ENCODE data around the gene SRPX2.

SRPX2 gene

DNA sequence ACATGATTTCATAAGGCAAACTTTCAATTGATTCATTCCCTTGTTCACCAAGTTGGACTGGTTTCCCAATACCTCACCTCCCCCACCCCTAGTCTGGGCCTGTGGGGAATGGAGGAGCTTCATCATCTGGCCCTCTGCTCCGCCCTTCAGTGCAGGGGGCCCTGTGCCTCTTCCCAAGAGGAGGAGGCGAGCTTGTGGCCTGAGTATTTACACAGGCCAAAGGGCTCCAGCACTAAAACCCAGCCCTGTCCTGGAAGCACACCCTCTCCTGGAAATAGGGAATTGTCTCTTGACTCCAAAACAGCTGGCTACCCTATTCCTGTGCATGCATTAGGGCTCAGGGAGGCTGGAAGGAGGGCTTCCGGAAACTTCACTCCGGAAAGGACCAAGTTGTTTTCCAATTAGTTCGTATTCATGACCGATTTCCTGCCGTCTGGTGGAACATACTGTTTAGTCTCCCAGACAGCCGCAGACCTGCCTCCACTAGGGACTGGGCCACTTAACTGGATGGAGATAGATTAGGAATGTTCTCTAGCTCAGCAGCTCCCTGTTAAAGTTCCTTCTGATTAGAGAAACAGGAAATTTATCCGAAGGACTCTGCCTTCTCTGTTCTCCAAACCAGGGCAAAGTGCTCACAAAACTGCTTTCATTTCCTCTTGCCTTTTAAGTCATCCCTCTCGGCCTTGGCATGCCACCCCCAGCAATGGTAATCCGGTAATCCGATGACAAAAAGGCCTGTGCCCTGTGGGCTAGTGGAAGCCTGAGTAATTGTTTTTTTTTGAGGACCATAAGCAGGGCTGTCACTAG, 5.8 kb downstream of the SRPX2 start:
- DNase-seq (ENCODE audit: low read depth): no peak

DNA sequence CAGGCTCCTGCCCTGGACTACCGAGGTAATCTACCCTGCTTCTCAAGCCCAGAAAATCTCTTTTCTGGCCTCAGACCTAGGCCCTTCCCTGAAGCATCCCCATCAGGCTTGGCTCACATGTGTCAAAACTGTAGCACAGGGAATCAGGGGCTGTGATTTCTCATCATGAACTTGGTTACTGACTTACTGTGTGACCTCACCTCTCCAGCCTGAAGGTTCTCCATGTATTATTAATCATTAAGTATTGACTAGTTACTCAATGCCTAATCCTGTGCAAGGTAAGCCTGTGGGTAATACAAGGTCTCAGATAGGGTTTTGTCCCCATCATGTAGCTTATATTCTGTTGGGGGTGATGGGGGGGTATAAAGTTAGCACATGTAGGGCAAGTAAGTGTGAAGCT, 6.8 kb downstream of the SRPX2 start:
- DNase-seq (ENCODE audit: low read depth): no peak

DNA sequence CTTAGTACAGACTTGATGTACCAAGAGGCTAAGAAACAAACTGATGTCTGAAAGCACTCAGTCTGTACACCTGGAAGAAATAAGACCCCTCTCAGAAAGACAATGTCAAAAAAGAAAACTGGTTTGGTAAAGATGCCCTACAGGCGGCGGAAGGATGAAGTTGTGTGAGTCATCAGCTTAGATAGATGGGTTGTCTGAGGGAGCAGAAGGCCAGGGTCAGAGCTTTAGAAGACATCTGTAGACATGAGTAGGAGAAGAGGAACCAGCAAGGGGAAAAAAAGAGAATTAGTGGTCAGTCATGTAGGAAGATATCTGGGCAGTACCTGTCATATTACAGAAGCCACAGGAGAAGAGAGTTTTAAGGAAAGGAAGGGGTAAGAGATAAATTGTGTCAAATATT, 8.3 kb downstream of the SRPX2 start:
- no peak for DNase-seq (ENCODE audit: low read depth)

DNA sequence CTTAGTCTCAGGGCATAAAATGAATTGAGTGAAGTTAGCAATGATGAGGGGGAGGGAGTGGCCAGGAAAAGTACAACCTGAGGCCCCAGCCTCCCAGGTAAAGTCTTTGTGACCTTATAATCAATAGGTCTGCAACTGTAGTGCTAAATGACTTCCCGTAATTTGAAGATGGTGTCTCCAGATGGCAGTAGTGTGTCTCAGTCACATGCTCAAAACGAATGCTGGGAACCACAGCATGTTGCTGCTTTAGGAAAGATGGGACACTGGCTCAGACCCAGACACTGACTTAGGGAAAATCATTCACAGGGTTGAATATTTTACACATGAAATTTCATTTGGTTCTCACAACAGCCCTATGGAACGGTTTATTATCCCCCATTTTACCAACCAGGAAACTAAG, 10.3 kb downstream of the SRPX2 start:
- no peak for DNase-seq (ENCODE audit: low read depth)

DNA sequence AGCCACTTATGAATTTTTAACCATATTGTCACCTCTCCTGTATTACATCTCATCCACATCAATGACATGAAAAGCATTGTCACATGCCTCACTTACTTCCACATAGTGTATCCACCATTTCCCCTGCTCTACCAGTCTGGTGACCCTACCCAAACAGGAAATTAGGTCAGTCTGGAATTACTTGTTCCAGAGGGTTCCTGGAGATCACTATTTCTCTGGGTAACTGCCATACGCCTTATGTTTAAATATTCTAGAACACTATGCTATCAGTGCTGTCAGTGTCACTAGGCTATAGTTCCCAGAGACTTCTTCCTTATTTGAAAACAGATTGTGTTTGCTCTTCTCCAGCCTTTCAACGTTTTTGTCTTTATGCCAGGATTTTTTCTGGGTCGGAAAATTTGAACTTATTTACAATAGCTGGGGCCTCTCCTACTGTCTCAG, 15.0 kb downstream of the SRPX2 start:
- no peak for DNase-seq (ENCODE audit: low read depth)

DNA sequence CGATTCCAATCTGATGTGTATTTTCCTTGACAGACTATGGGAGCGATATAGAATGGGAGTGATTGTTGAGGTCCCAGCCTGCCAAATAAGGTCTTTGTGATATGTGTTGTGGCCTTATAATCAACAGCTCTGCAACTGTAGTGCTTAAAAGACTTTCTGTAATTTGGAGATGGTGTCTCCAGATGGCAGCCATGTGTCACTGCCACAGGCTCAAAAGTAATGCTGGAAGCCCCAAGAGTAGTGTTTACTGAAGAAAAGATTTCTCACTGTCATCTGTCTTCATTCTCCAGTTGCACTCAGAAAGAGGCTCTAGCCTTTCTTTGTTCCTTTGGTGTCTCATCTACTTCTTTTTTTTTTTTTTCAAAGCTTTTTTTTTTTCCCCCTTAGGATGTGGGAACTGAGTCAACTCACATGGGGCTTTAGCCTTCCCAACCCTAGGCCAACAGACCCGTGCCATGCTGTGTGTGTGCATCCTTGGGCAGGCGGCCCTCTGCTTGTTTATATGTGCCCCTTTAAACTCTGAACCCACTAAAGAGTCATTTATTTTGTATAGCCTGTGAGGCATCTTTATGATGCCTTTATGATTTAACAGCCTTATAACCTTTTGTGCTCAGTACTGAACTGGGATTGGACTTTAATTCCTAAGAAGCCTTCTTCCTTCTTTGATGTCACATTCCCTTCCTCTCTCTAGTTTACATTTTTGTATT, 15.6 kb downstream of the SRPX2 start:
- no peak for DNase-seq (ENCODE audit: low read depth)

DNA sequence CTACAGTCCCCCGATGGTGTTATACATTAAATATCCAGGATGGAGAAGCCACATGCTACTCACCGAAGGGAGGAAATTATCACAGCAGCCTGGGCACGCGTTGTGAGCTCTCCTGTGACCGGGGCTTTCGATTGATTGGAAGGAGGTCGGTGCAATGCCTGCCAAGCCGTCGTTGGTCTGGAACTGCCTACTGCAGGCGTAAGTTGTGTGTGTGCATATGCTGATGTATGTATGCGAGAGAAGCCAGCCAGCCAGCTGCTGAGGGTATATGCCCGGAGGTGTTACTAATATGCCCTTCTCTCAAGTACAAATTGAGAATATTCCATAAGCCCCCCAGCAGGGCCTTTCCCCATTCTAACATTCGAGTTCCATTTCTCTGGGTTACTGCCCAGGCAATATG, 18.2 kb downstream of the SRPX2 start:
- no peak for DNase-seq (ENCODE audit: low read depth)

DNA sequence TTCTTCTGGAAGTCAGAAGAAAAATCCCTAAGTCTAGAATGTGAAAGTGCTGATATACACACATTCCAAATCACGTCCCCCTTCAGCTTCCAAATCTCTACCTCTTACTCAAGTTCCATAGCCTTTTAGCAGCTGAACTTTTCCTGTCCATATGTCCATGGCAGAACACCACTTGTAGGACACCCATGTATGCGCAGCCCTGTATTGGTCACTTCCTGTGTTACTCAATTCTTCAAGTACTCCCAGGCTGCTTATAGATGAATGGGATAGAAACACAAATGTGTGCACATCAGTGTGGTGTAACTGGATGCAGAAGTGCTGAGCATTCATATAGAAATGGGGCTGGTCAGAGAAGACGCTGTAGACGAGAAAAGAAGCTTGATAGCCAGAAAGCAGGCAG, 18.8 kb downstream of the SRPX2 start:
- no peak for DNase-seq (ENCODE audit: low read depth)

DNA sequence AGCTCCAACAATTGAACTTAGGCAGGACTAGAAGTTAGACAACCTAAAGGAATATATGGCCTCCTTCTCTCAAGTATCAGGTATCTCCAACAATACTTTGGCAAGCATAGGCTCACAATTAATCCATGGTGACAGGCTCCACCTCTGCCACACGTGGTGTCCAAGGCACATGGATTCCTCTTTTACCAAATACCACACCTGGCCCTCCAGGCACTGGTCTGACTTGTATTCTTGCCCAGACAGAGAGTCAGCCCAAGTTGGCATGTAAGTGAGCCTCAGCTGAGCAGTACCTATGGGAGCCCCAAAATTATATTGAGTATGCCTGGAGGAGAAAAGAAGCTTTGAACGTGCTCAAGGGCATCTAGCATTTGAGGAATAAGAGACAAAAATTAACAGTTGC, 19.6 kb downstream of the SRPX2 start:
- no peak for DNase-seq (ENCODE audit: low read depth)

DNA sequence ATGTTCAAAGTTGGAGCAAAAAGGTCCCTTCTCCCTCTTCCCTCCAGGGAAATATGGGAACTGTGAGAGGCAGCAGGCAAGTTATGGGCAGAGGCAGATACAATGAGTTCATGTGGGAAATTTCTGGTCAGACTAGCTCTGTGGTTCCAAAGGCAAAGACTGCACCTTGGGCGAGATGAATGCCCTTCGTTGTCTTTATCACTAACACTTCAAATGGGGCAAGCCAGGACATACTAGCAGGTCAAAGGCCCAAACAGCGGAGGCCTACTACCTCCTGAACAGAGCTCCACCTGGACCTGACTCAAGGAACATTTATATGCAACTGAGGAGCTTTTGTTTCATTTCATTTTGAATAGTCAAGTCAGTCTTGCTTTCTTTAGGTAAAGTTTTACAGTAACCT, 29.0 kb downstream of the SRPX2 start:
- DNase-seq (ENCODE audit: low read depth): no peak

DNA sequence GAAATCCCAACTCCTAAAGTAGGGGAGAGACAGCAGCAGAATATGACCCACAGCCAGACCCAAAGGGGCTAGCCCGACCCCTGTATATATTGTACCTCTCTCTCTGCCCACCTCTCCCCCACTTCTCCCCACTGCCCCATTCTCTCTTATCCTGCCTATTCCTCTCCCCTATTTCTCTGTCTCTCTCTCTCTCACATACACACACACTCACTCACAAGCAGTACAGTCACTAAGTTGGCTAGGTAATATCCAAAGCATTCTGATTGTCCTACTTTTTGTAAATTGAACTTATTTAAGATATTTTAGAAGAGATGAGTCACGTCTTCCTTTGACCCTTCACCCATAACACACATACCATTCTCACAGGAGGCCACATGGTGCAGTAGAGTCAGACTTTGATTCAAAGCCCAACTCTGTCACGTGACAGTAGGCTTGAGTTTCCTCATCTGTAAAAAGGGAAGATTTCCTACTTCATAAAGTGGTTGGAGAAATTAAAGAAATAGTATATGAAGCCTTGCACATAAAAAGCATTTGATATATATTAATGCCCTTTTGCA, 29.5 kb downstream of the SRPX2 start:
- DNase-seq (ENCODE audit: low read depth): no peak

DNA sequence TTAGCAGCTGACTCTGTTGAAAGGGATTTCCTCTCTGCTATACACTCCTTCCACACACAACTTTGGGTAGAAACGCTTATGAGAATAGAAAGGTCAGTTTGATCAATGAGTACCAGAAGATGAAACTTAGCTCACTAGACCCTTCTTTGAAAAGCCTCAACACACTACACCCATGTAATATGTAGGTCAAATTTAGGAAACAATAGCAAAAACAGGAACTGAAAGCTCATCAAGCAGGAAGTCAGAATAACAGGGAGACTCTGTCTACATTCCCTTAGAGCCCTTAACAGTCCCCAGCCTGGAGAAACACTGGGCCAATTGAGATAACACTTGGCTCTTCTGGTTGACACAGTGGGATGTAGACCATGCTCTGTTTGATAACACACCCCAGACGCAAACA, 30.7 kb downstream of the SRPX2 start:
- no peak for DNase-seq (ENCODE audit: low read depth)

DNA sequence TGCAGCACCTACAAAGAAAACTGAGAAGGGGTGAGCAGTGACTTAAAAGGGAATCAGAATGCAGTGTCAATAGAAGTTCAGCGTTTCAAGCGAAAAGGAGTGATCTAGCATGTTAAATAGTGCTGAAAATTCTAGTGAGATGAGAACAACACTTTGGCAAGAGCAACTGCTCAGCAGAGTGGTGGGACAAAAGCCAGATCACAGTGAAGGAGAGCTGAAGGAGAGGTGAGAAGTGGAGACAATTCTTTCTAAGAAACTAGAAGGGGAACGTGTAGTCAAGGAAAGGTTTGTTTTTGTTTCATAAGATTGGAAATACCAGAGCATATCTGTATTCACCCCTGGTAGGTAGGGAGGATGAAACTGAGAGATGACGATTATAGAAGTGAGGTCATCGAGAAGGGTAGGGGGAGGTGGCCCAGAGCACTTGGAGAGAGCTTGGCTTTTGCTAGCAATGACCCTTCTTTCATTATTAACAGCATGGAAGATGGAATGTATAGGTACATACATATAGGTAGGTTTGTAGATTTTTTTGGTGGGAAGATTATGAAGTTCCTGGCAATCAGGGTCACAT, 33.7 kb downstream of the SRPX2 start:
- no peak for DNase-seq (ENCODE audit: low read depth)

DNA sequence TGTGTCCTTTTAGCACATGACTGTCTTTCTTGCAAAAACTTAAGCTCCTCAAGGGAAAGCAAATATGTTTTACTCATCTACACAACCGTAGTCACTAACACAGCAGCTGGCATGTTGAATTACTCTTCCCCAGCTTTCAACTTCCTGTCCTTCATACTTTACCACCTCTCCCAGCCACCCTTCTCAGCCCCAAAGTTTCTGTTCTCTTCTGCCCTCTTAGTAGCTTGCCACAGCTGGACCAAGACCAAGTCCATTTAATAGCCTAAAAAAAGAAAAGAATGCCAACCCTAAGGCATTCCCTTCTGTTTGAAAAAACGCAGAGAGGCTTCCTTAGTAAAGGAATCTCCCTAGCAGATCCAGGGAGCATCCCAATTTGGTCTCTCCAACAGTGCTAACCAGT, 36.8 kb downstream of the SRPX2 start:
- no peak for DNase-seq (ENCODE audit: low read depth)

DNA sequence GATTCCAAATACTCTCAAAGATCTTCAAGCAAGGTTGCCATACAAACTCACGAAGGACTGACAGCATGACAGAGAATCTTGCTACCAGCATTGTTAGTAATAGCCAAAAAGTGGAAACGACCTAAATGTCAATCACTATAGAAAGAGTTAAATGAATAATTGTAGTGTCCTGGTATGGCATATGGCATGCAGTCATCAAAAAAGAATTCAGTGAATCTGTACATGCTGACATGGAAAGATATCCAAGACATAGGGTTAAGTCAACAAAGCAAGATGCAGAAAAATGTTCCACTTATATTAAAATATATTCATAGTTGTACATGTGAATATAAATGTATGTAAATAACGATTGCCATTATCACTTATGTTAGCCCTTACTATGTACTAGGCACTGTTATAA, 37.6 kb downstream of the SRPX2 start:
- no peak for DNase-seq (ENCODE audit: low read depth)

DNA sequence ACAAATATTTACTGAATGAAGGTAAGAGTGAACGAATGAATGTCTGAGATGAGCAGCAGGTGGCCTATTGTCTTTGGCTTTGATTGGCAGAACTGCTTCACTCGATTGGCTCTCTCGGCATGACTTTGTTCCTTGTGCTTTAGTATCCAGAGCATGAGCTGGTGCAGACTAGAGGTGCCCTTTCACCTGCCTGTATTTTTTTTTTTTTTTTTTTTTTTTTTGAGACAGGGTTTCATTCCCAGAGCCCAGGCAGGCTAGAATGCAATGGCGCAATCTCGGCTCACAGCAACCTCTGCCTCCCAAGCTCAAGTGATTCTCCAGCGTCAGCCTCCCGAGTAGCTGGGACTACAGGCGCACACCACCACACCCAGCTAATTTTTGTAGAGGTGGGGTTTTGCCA, 38.9 kb downstream of the SRPX2 start:
- no peak for DNase-seq (ENCODE audit: low read depth)

DNA sequence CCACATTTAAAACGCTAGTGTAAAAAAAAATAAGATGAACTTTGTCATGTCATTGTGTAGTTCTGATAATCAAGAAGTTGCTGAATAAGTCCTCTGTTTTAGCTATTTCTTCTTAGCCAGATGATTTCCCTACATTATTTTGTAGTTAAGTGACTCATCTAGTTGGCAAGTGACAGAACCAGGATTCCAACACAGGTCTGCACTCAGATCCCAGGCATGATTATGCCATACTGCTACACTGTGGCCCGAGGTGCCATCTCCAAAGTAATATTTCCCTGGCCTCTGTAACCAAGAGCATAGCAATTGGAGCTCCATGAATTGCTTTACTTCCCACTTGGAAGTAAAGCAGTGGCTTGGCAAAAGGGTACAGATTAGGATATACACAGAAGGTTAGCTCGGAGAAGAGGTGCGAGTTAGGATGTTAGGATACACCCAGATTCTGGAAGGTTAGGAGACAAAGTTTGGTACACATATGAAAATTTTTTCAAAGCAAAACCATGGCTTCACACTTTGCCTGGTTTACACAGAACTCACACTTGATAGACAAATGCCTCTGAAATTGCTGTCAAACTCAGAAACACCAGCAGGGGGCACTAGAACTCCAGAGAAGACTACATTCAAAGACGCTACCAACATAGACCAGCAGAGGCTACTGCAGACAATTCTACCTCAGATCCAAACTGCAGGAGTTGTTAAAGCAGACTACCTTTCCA, 41.4 kb downstream of the SRPX2 start:
- DNase-seq (ENCODE audit: low read depth): peak; percentile 15

DNA sequence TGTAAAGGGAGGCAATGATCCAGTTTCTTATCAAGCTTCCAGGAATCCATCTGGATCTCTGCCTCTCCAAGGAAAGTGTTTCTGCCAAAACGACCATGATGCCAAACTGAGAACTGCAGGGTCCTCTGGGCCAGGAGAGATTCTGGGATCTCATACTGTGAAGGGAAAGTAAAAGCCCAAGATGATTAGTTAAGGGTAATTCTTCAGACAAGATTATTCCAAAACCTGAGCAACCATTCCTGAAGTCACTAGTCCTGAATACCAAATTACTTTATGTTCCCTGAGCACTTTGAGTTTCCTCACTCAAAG, 42.0 kb downstream of the SRPX2 start:
- no peak for DNase-seq (ENCODE audit: low read depth)

DNA sequence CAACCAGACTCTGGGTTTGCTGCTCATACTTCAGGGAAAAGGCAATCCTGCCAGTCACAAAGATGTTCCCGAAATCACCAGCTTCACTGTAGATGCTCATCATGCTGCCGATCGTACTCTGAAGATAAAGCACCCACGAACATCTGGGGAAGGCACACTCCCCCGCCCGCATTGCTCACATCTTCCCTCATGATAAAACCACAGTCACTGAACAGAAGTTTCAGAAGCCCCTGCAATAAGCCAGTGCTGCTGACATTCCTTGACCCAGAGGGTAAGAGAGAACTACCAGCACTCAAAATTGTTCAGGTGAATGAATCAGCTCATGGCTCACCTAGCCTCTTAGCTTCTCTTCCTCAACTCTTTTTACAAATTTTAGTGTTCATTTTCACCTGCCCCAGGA, 43.1 kb downstream of the SRPX2 start:
- no peak for DNase-seq (ENCODE audit: low read depth)

DNA sequence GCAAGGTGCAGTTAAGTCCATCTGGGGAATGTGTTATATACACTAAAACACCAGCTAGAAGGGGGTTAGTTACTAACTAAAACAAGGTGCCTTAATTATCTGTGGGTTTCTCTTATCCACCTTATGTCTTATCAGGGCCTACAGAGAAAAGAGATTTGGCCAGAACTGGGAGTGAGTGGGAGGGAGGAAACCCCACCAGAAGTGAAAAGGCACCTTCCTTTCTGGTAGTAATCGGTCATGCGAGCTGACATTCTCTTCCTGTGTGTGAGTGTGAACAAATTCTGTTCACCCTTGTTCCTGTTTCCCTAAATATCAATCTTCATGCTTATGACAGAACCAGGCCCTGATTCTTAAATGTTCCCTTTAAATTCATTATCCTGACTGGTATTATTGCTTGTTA, 43.5 kb downstream of the SRPX2 start:
- DNase-seq (ENCODE audit: low read depth): no peak

DNA sequence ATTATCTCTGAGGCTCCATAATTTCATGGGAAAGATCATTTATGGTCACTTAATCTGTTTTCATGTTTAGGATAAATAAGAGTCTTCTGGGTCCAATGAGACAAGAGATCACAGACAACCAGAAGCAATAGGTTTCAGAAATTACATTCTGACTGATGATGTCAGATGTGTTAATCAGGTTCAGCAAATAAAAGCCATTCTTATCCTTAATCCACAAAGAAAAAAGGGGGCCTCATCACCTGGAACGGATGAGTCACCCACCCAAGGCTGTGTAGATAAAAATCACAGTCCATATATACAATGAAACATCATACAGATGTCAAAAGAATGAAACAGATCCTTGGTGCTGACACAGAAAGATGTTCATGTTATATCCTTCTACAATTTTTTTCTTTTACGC, 51.3 kb downstream of the SRPX2 start:
- DNase-seq (ENCODE audit: low read depth): no peak

DNA sequence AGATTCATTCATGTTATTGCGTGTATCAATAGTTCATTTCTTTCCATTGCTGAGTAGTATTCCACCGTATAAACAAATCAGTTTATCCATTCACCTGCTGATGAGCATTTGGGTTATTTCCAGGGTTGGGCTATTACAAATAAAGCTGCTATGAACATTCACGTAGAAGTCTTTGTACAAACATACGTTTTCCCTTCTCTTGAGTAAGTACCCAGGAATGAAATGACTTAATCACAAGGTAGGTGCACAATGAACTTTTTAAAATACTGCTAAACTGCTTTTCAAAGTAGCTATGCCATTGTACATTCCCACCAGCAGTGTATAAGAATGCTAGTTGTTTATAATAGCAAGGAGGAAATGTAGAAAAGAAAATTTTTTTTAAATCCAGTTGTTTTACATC, 52.0 kb downstream of the SRPX2 start:
- DNase-seq (ENCODE audit: low read depth): no peak

All from stimulated activated CD8-positive, alpha-beta memory T cell treated with anti-CD3 and anti-CD28 coated beads, Interleukin-7, amount 100 ng/mL, for 24 hours (primary cell).